HCT116 (cell line): ENCODE data around the gene SPATA2L. TPM values are rescaled to one million over a fixed set of nuclear protein-coding genes. Genes with fewer than 3 reads are reported as not detected.

Source experiments
- ATAC-seq: fragments of 200-7000 bp; cut with Tn5 transposase; 2 replicates; pipeline ENCODE4 v1.9.1; 2020; ENCODE audit warnings: mild to moderate bottlenecking, moderate library complexity
- BruUV-seq: library from RNA; stranded (reverse); fragments of 400-500 nt; replicated peaks from 2 replicates; lab custom pipeline; 2021; lab: Mats Ljungman, UMichigan
- CTCF ChIA-PET: fragments of 300-600 bp; sonication (Branson Sonifier 250); formaldehyde crosslinking; loops from one replicate; lab custom pipeline; 2021; ENCODE audit warnings: antibody characterized with exemption; lab: Charles Lee
- POLR2A ChIA-PET: fragments of 300-600, 350-600 bp; sonication (Branson Sonifier 250); formaldehyde crosslinking; loops from one replicate; lab custom pipeline; 2021; ENCODE audit warnings: antibody characterized with exemption; lab: Charles Lee
- RAD21 ChIA-PET, 2 experiments: fragments of 300-600 bp; sonication (Branson Sonifier 250); formaldehyde crosslinking; loops; one replicate each; lab custom pipeline; 2023; ENCODE audit warnings: low total read pairs in 2 of 2; ENCODE audit not compliant: uncharacterized antibody in 2 of 2, unreplicated experiment in 2 of 2, low non-redundant PET in 1 of 2; lab: Charles Lee
- DNase-seq: peaks from one replicate; pipeline ENCODE4 v3.0.0-alpha.2; 2010; ENCODE audit warnings: low read depth, low spot score
- H2AFZ ChIP-seq: fragments of 200-600 bp; shearing (Covaris generic), sonication (generic); 2 replicates; pipeline ENCODE4 v1.6.1; 2017; ENCODE audit warnings: low read depth, mixed run types, mixed read lengths, antibody characterized with exemption, low read length; ENCODE audit not compliant: poor library complexity, severe bottlenecking
- H3K27ac ChIP-seq: 2 replicates; pipeline ENCODE4 v1.5.1; 2012; ENCODE audit warnings: low read depth, low read length
- H3K27me3 ChIP-seq: fragments of 200-600 bp; sonication (generic); 2 replicates; pipeline ENCODE4 v1.6.1; 2016; ENCODE audit warnings: mixed run types, low read length, mixed read lengths; ENCODE audit not compliant: insufficient read depth
- H3K36me3 ChIP-seq, 2 experiments: fragments of 200-500 bp in 1 of 2; fragments of 200-600 bp in 1 of 2; sonication (Bioruptor generic) in 1 of 2; sonication (generic) in 1 of 2; 2 replicates each; pipeline versions ENCODE4 v1.5.1 to v1.6.1; 2014 to 2016; ENCODE audit warnings: low read length in 2 of 2, inconsistent platforms in 1 of 2, mixed read lengths in 1 of 2, mixed run types in 1 of 2; ENCODE audit not compliant: insufficient read depth in 2 of 2, control insufficient read depth in 1 of 2
- H3K4me1 ChIP-seq, 2 experiments: fragments of 200-600 bp in 1 of 2; sonication (generic) in 1 of 2; 2 replicates each; pipeline versions ENCODE4 v1.5.1 to v1.6.1; 2012 to 2017; ENCODE audit warnings: low read length in 2 of 2, inconsistent platforms in 1 of 2, mild to moderate bottlenecking in 1 of 2, mixed read lengths in 1 of 2, mixed run types in 1 of 2, moderate library complexity in 1 of 2; ENCODE audit not compliant: insufficient read depth in 2 of 2, control insufficient read depth in 1 of 2
- H3K4me2 ChIP-seq: fragments of 200-600 bp; sonication (generic); 2 replicates; pipeline ENCODE4 v1.6.1; 2017; ENCODE audit warnings: mixed run types, low read length, mixed read lengths
- H3K4me3 ChIP-seq, 2 experiments: fragments of 200-600 bp in 1 of 2; sonication (generic) in 1 of 2; replicated peaks in 1 of 2; 2 replicates each; pipeline ENCODE4 v1.5.1; 2011 to 2016; ENCODE audit warnings: low read length in 2 of 2, control low read depth in 1 of 2, low read depth in 1 of 2, mild to moderate bottlenecking in 1 of 2, mixed read lengths in 1 of 2, mixed run types in 1 of 2
- H3K79me2 ChIP-seq: fragments of 200-600 bp; sonication (generic); 2 replicates; pipeline ENCODE4 v1.6.1; 2017; ENCODE audit warnings: mild to moderate bottlenecking, mixed run types, low read length, moderate library complexity, mixed read lengths; ENCODE audit not compliant: insufficient read depth
- H3K9ac ChIP-seq: fragments of 200-600 bp; sonication (generic); 2 replicates; pipeline ENCODE4 v1.6.1; 2016; ENCODE audit warnings: low read length, mixed read lengths
- H3K9me2 ChIP-seq: fragments of 200-600 bp; sonication (generic), shearing (Covaris generic); 2 replicates; pipeline ENCODE4 v1.6.1; 2017; ENCODE audit warnings: mixed run types, mild to moderate bottlenecking, moderate library complexity; ENCODE audit not compliant: insufficient read depth
- H3K9me3 ChIP-seq, 2 experiments: fragments of 200-500 bp in 1 of 2; fragments of 200-600 bp in 1 of 2; sonication (Bioruptor generic) in 1 of 2; sonication (generic) in 1 of 2; 2 replicates each; pipeline ENCODE4 v1.6.1; 2014 to 2017; ENCODE audit warnings: low read length in 2 of 2, mixed read lengths in 2 of 2, inconsistent platforms in 1 of 2, low read depth in 1 of 2, mild to moderate bottlenecking in 1 of 2, mixed run types in 1 of 2, moderate library complexity in 1 of 2; ENCODE audit not compliant: control insufficient read depth in 1 of 2, insufficient read depth in 1 of 2
- H4K20me1 ChIP-seq: fragments of 200-600 bp; sonication (generic), shearing (Covaris generic); 2 replicates; pipeline ENCODE4 v1.6.1; 2017; ENCODE audit warnings: mixed run types, mild to moderate bottlenecking, moderate library complexity; ENCODE audit not compliant: insufficient read depth
- EGR1 ChIP-seq: IDR thresholded peaks from 2 replicates; pipeline ENCODE4 v1.6.1; 2012; ENCODE audit warnings: low read depth
- EZH2 ChIP-seq: fragments of 200-600 bp; sonication (generic); IDR thresholded peaks from 2 replicates; pipeline ENCODE4 v1.6.1; 2017; ENCODE audit warnings: antibody characterized with exemption, mixed run types
- EZH2phosphoT487 ChIP-seq: fragments of 200-600 bp; IDR thresholded peaks from 2 replicates; pipeline ENCODE4 v1.6.1; 2018; ENCODE audit warnings: antibody characterized with exemption, borderline replicate concordance
- JUND ChIP-seq: IDR thresholded peaks from 2 replicates; pipeline ENCODE4 v1.6.1; 2012
- MAX ChIP-seq: IDR thresholded peaks from 2 replicates; pipeline ENCODE4 v1.6.1; 2012
- SRF ChIP-seq: IDR thresholded peaks from 2 replicates; pipeline ENCODE4 v1.6.1; 2012; ENCODE audit warnings: low read depth
- TCF7L2 ChIP-seq: IDR thresholded peaks from 2 replicates; pipeline ENCODE4 v1.7.0; 2011; ENCODE audit warnings: borderline replicate concordance, inconsistent platforms; ENCODE audit not compliant: insufficient read depth, insufficient read length; ENCODE audit errors: extremely low read depth
- ZBTB33 ChIP-seq: IDR thresholded peaks from 2 replicates; pipeline ENCODE4 v1.6.1; 2011; ENCODE audit warnings: mild to moderate bottlenecking, low read length, moderate library complexity; ENCODE audit not compliant: insufficient replicate concordance; ENCODE audit errors: extremely low read depth
- ZFX ChIP-seq: fragments of 450-650 bp; IDR thresholded peaks from 2 replicates; pipeline ENCODE4 v1.6.1; 2017
- intact Hi-C: fragments of 100-400 bp; cut with micrococcal nuclease; formaldehyde crosslinking; loops from 2 replicates; pipeline ENCODE4 v1.10.0; 2022
- total RNA-seq: library from RNA; stranded (reverse); gene quantifications from one replicate; pipeline ENCODE4 v1.2.1, GENCODE V29; 2021; ENCODE audit not compliant: unreplicated experiment

SPATA2L gene
- total RNA-seq, 1 experiment from 2014 or later: 50.5 TPM

- DNase-seq (no peak), ATAC-seq (no peak)
- Histone ChIP-seq H3K9me3 (no peaks in the 10 kb centered on the region), H3K9ac (no peak overlapping the region), H3K4me2 (no peak overlapping the region), H3K4me1 (peaks cover 3 to 14% of the 10 kb centered on the region in 2 experiments; a peak in 3 of 4 replicates), H3K9me2 (no peaks in the 10 kb centered on the region), H3K36me3 (peaks cover 16 to 32% of the 10 kb centered on the region in 2 experiments; a peak in 3 of 4 replicates), H3K4me3 (no peak overlapping the region), H4K20me1 (no peaks in the 10 kb centered on the region), H3K27me3 (no peaks in the 10 kb centered on the region), H3K79me2 (peaks cover 14% of the 10 kb centered on the region), H2AFZ (no peak overlapping the region), H3K27ac (no peak overlapping the region)
- TF ChIP-seq TCF7L2 (no peak), JUND (no peak), EGR1 (no peak), MAX (no peak), ZFX (no peak), EZH2phosphoT487 (no peak), SRF (no peak), ZBTB33 (no peak), EZH2 (no peak)
- ChIA-PET POLR2A (no interaction called here), CTCF (interaction anchor here (0.6 kb wide), 1 partner anchor 20 kb away, joined by 3 read pairs; no protein-coding TSS in a partner anchor), RAD21 (no interaction called here)
- BruUV-seq: no TSS peak
- intact Hi-C loops: no loop called here
Observed at GRCh38 chr16:89646906-89647305, 54.6 kb downstream of the SPATA2L start.

Other genes starting within 250 kb of the SPATA2L start
- 266 TPM for gene ANKRD11, start 211.1 kb downstream of the SPATA2L start, total RNA-seq
- 116 TPM for gene SPG7, start 193.3 kb downstream of the SPATA2L start, total RNA-seq
- 4,404 TPM for gene RPL13, start 141.0 kb downstream of the SPATA2L start, total RNA-seq
- gene CPNE7, start 125.9 kb downstream of the SPATA2L start, total RNA-seq: 201 TPM
- gene DPEP1, start 88.1 kb downstream of the SPATA2L start, total RNA-seq: 1.1 TPM
- 158 TPM for gene CHMP1A, start 44.0 kb downstream of the SPATA2L start, total RNA-seq
- gene SPATA33, start 43.9 kb downstream of the SPATA2L start, total RNA-seq: 24.9 TPM
- 165 TPM for gene CDK10, start 15.0 kb downstream of the SPATA2L start, total RNA-seq
- gene VPS9D1, start 19.2 kb upstream of the SPATA2L start, total RNA-seq: 4.2 TPM
- gene ZNF276, start 19.8 kb upstream of the SPATA2L start, total RNA-seq: 49.9 TPM
- gene FANCA, start 114.9 kb upstream of the SPATA2L start, total RNA-seq: 167 TPM
- 21.2 TPM for gene SPIRE2, start 126.8 kb upstream of the SPATA2L start, total RNA-seq
- gene TCF25, start 171.9 kb upstream of the SPATA2L start, total RNA-seq: 345 TPM
- 12.2 TPM for gene MC1R, start 217.2 kb upstream of the SPATA2L start, total RNA-seq
- gene TUBB3, start 221.6 kb upstream of the SPATA2L start, total RNA-seq: 173 TPM
- 109 TPM for gene DEF8, start 247.1 kb upstream of the SPATA2L start, total RNA-seq